ENCODE data around the gene CCL27.

CCL27 gene, protein sequence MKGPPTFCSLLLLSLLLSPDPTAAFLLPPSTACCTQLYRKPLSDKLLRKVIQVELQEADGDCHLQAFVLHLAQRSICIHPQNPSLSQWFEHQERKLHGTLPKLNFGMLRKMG

DNA sequence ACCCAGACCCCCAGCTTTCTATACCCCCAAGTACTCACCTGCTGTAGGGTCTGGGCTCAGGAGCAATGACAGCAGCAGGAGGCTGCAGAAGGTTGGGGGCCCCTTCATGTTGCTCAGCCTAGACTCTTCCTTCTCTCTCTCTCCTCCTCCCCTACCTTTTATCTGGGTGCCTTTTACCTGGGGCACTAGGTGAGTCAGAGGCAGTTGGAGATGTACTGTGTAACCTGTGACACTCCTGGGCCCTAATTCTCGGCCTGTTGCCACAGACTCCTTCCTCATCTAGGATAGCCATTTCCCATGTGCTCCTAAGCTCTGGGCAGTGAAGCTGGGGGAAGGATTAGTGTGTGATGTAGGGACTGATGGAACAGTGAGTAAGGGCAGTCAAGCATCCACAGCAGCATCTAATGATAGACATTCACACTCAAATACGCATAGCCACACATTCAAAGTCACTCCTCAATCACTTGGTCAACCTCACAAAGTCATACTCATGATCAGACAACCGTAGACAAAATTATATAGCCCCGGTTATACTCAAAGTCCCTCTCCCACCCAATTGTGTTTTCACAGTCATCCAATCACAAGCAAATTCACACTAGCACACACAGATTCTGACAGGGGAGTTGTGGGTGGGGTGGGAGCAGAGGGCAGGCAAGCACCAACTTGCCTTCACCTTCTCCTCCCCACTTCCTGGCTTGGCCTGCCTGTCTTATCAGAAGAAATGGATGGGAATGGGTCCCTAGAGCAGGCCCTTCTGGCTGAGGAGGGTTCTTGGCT lies at the start of gene CCL27:
Gene CCL27, minus strand, starts transcription at position 132 of the 777 bp plus-strand sequence. Its CDS starts 24 bp downstream, at position 108.
- Histone ChIP-seq H3K9ac (ENCODE audit: low read depth, low read length) (no peak within 1 kb of the TSS), H3K36me3 (ENCODE audit: insufficient read depth, low read length) (no peaks in the 10 kb centered on the region), H3K9me3 (ENCODE audit: control insufficient read depth, insufficient read depth, low read length) (0 out of 2 replicates have a peak, but pooled peaks cover 2% of the 10 kb centered on the region), H3K4me1 (ENCODE audit: insufficient read depth, low read length) (peaks cover 4% of the 10 kb centered on the region; the same call in 1 of the 2 replicates)

DNA sequence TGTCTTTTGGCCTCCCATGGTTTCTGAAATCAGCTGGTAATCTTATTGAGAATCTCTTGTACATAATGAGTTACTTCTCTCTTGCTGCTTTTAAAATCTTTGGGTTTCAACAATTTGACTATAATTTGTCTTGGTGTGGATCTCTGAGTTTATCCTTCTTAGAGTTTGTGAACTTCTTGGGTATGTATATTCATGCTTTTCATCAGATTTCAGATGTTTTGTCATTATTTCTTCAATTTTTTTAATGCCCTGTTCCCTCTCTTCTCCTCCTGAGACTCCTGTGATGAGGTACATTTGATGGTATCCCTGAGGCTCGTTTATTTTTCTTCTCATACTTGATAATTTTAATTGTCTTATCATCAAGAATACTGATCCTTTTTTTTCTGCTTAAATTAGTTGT lies 49.7 kb upstream of the CCL27 start:
- no peak overlapping the region for H3K9ac ChIP-seq (ENCODE audit: low read depth, low read length)
- H3K36me3 ChIP-seq (ENCODE audit: insufficient read depth, low read length): no peaks in the 10 kb centered on the region
- H3K4me1 ChIP-seq (ENCODE audit: insufficient read depth, low read length): no peaks in the 10 kb centered on the region
- no peaks in the 10 kb centered on the region for H3K9me3 ChIP-seq (ENCODE audit: control insufficient read depth, insufficient read depth, low read length)

DNA sequence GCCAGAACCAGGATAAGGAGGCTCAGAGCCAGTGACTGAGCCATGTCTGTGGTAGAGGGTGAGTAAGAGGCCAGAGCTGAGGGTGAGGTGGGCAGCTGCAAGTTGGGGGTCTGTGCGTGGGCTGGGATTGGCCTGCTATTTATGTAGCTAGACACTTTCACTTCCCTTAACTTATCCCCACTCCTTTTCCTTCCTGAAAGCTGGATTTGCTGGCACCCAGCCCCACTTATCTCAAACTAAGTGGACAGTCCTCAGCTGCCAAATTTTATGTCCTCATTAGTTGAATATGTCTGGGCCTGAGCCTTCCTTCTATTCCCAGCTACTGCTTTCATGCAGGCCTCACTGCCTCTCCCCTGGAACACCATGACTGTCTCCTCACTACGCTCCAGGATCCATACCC lies 47.6 kb upstream of the CCL27 start, which contains the start of gene CCL21:
Gene CCL21, minus strand, starts transcription at position 114 of the 400 bp plus-strand sequence. Its CDS starts 70 bp downstream, at position 44.
- no peak within 1 kb of the TSS for H3K9ac ChIP-seq (ENCODE audit: low read depth, low read length)
- no peaks in the 10 kb centered on the region for H3K9me3 ChIP-seq (ENCODE audit: control insufficient read depth, insufficient read depth, low read length)
- no peaks in the 10 kb centered on the region for H3K36me3 ChIP-seq (ENCODE audit: insufficient read depth, low read length)
- no peaks in the 10 kb centered on the region for H3K4me1 ChIP-seq (ENCODE audit: insufficient read depth, low read length)

DNA sequence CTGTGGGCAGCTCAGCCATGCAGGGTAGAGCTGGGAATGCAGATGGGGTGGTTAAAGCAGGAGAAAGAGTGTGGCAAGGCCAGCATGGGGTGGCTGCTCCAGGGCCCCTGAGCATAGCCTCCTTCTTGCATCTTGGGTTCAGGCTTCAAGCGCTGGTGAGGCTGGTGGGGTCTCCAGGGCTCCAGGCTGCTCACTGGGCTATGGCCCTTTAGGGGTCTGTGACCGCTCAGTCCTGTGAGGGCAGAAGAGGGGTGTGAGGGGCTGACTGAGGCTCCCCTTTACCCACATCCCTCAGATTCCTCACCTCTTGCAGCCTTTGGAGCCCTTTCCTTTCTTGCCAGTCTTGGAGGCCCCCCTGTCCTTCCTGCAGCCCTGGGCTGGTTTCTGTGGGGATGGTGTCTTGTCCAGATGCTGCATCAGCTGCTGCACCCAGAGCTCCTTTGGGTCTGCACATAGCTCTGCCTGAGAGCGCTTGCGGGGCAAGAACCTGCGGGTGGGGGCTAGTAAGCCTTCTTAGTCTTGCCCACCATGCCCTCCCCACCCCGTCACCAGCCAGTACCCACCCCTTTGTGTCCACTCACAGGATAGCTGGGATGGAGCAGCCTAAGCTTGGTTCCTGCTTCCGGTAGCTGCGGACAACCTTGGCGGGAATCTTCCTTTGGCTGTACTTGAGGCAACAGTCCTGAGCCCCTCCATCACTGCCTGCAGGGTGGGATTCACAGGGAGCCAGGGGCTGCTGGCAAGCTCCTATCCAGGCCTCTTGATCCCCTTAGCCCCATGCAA lies 46.9 kb upstream of the CCL27 start:
- Histone ChIP-seq H3K4me1 (ENCODE audit: insufficient read depth, low read length) (no peaks in the 10 kb centered on the region), H3K36me3 (ENCODE audit: insufficient read depth, low read length) (no peaks in the 10 kb centered on the region), H3K9me3 (ENCODE audit: control insufficient read depth, insufficient read depth, low read length) (no peaks in the 10 kb centered on the region), H3K9ac (ENCODE audit: low read depth, low read length) (no peak overlapping the region)

DNA sequence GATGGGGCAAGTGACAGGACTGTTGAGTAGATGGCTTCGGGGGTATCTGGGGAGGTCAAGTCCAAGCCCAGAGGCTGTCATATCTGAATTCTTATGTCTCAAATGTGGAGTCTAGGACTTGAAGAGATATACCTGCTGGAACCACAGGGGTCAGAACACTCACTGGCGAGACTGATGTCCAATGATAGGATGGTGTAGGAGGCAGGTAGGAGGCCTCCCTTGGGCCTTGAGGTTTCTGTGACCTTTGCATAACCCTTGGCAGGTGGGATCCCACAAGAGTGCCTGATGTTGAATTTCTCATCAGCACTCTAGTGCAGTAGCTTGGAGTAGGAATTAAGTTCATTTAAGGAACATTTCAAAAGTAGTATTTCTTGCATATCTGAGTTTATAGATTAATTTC lies 44.7 kb upstream of the CCL27 start:
- Histone ChIP-seq H3K4me1 (ENCODE audit: insufficient read depth, low read length) (no peaks in the 10 kb centered on the region), H3K9me3 (ENCODE audit: control insufficient read depth, insufficient read depth, low read length) (no peaks in the 10 kb centered on the region), H3K9ac (ENCODE audit: low read depth, low read length) (no peak overlapping the region), H3K36me3 (ENCODE audit: insufficient read depth, low read length) (no peaks in the 10 kb centered on the region)

DNA sequence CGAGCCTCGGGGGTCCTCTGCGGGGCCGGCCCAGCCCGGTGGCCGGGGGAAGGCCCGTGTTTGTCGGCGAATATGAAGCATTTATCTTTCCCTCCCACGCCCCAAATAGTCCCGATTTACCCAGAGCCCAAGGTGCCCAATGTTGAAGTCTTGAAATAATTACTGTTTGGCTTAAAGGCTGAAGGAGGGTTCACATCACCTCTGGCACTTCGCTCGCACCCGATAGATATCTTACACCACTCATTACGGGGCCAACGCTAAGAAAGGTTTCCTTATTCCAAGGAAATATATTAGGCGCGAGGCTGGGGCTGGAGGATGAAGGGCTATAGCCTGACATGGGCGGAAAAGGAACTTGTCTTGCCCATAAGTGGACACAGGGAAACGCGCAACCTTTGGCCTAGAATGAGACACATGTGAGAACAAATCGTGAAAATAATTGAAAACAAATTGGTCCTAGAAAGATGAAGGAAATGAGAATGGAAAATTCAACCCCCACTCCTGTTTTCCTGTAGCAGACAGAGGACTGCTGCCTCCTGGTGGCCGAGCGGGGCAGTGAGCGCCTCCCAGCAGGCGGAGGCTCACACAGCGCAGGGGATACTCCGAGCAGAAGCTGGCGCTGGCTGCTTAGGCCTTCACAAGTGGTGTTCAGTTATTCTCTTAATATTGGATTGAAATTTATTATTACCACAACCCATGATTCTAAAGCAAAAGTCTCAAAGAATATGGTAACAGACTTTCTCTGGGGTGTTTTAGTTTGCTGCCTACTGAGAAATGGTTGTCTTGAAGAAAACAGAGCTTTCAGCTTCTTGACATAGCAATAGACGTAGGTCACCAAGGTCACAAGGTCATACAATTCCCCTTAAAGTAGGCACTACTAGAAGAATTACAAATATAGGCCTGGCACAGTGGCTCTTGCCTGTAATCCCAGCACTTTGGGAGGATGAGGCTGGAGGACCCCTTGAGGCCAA lies 39.6 kb upstream of the CCL27 start:
- Histone ChIP-seq H3K36me3 (ENCODE audit: insufficient read depth, low read length) (no peaks in the 10 kb centered on the region), H3K9me3 (ENCODE audit: control insufficient read depth, insufficient read depth, low read length) (no peaks in the 10 kb centered on the region), H3K4me1 (ENCODE audit: insufficient read depth, low read length) (no peaks in the 10 kb centered on the region), H3K9ac (ENCODE audit: low read depth, low read length) (peak overlapping the region; percentile 66; the same call in 1 of the 2 replicates)

DNA sequence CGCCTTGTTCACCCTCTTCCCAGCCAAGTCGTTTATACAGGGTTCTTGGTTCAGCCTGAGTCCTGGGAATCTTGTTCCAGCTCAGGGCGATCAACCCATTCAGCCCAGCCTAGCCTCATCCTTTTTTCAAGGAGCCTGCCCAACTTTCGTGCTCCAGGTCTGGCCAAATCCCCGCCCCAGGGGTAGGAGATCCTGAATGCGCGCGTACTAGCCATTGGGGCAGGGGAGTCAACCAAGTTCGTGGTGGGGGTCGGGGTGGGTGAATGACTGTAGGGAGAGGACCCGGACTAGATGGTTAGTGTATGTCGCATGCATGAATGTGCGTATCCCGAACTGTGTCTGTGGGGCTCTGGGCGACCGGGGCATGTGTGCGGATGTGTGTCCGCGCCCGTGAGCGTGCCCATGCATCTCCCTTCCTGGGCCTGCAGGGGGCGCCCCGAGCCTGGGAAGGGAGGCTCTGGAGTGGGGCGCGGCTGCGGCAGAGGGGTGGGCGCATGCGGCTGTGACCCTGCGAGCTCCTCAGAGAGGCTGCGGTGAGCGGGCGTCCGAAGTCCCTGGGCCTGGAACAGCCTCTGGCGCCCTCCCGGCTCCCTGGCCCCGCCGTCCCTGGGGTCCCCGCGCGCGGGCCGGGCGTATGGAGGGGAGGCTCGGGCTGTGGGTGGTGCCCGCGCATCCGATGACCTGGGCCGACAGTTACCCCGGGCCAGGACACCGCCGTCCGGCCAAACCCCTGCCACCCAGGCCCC lies 38.7 kb upstream of the CCL27 start:
- peak overlapping the region; percentile 66; the same call in 1 of the 2 replicates for H3K9ac ChIP-seq (ENCODE audit: low read depth, low read length)
- no peaks in the 10 kb centered on the region for H3K4me1 ChIP-seq (ENCODE audit: insufficient read depth, low read length)
- no peaks in the 10 kb centered on the region for H3K9me3 ChIP-seq (ENCODE audit: control insufficient read depth, insufficient read depth, low read length)
- no peaks in the 10 kb centered on the region for H3K36me3 ChIP-seq (ENCODE audit: insufficient read depth, low read length)

DNA sequence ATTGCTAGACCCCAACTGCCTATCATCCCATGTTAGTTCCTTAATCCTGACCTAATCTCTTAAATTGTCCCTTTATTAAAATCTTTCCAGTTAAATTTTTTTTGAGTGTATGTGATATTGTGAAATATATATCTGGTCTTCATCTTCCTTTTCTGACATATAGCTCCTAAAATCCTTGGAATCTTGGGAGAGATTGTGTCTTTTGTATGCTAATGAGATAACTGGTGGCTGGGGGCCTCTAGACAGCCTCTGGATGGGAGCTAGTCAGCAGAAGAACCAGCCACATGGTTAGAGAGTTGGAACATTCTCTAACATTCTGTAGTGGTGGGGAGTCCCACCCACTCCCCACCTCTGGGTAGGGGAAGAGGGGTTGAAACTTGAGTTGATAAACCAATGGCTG lies 32.4 kb upstream of the CCL27 start:
- Histone ChIP-seq H3K36me3 (ENCODE audit: insufficient read depth, low read length) (no peaks in the 10 kb centered on the region), H3K9me3 (ENCODE audit: control insufficient read depth, insufficient read depth, low read length) (no peaks in the 10 kb centered on the region)

DNA sequence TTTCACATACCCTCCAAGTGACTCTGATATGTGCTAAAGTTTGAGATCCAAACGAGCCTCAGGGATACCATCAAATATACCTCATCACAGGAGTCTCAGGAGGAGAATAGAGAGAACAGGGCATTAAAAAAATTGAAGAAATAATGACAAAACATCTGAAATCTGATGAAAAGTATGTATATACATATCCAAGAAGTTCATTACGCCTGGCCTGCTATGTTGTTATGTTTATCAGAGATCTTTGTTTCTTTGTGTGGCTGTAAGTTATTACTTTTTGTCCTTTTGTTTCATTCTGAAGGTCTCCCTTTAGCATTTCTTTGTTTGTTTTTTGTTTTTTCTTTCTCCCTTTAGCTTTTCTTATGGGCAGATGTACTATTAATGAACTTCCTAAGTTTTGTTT lies 31.1 kb upstream of the CCL27 start:
- no peaks in the 10 kb centered on the region for H3K9me3 ChIP-seq (ENCODE audit: control insufficient read depth, insufficient read depth, low read length)
- no peaks in the 10 kb centered on the region for H3K36me3 ChIP-seq (ENCODE audit: insufficient read depth, low read length)
- H3K4me1 ChIP-seq (ENCODE audit: insufficient read depth, low read length): no peaks in the 10 kb centered on the region
- H3K9ac ChIP-seq (ENCODE audit: low read depth, low read length): no peak overlapping the region

More for the DNA sequence above, 32.4 kb upstream of the CCL27 start:
- H3K9ac ChIP-seq (ENCODE audit: low read depth, low read length): no peak overlapping the region
- H3K4me1 ChIP-seq (ENCODE audit: insufficient read depth, low read length): no peaks in the 10 kb centered on the region

DNA sequence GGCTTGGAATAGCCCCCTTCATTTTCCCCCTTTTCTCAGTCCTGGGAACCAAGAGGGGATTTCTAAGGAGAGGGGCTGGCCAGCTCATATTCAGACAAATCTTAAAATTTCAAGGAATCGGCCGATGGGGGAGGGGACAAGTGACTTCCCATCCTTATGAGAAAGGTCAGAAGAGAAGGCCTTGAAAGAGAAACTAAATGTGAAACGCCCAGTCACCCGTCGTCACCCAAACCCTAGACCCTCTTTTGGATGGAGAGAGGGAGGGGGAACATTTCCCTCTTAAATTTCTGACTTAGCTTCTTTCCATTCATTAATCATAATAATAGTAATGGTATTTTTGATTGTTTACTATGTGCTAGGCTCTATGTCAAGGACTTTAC lies 29.5 kb upstream of the CCL27 start:
- Histone ChIP-seq H3K9ac (ENCODE audit: low read depth, low read length) (no peak overlapping the region), H3K9me3 (ENCODE audit: control insufficient read depth, insufficient read depth, low read length) (no peaks in the 10 kb centered on the region), H3K36me3 (ENCODE audit: insufficient read depth, low read length) (no peaks in the 10 kb centered on the region), H3K4me1 (ENCODE audit: insufficient read depth, low read length) (no peaks in the 10 kb centered on the region)

DNA sequence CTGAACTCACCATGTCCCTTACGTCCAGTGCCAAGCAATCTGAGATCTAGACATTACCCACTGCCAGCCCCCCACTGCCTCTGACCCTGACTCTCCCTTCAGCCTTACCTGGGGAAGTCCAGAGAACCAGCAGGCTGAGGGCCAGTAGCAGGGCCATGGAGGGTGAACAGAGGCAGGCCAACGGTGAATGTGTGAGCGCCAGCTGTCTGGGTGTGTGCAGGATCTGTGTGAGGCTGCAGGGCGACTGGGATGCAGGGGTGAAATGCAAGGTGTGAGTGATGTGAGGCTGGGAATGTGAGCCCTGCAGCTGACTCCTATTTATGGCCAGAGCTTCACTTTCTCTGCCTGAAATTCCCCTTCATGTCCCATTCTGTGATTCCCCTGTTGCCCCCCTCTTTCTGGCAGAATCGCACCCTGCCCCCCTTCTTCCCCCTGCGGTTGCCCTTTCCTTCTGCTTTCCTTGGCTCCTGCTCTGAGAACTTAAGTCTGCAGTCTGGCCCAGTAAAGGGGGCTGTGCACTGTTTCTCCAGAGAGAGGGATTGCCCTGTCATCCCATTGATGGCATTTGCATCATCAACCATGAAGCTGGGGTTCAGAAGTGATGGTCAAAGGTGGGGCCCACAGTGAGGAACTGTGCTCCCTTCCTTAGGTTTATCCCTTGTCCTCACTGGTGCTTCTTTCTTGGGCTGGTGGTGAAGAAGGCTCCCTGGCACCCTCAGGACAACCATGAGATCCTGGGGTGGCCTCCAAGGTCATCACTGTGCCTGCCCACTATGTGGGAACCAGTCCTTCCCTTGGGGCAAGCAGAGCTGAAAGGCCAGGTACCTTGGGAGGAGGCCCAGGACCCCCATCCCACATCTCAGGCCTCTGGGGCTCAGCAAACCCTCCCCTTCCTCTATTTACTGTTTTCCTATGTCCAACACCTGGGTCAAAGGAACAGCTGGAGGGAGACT lies 28.8 kb upstream of the CCL27 start, which contains the start of gene CCL19:
Gene CCL19, minus strand, starts transcription at position 294 of the 953 bp plus-strand sequence. Its CDS starts 137 bp downstream, at position 157.
- Histone ChIP-seq H3K9me3 (ENCODE audit: control insufficient read depth, insufficient read depth, low read length) (no peaks in the 10 kb centered on the region), H3K4me1 (ENCODE audit: insufficient read depth, low read length) (no peaks in the 10 kb centered on the region), H3K36me3 (ENCODE audit: insufficient read depth, low read length) (no peaks in the 10 kb centered on the region), H3K9ac (ENCODE audit: low read depth, low read length) (no peak within 1 kb of the TSS)

DNA sequence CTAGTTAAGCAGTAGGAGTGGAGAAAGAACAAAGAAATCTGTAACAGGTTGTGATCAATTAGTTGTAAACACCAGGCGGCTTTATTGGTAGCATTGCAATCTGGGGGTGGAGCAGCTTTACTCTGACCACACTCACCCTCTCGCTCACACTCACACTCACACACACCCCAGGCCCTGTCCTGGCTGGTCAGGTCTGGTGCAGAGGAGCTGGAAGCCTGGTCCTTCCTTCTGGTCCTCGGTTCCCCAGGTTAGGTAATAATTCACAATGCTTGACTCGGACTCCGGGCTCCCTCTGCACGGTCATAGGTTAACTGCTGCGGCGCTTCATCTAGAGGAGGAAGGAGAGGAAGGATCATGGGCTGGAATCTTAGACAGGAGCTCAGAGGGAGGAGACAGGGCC lies 27.1 kb upstream of the CCL27 start:
- Histone ChIP-seq H3K9me3 (ENCODE audit: control insufficient read depth, insufficient read depth, low read length) (no peaks in the 10 kb centered on the region), H3K36me3 (ENCODE audit: insufficient read depth, low read length) (no peaks in the 10 kb centered on the region), H3K9ac (ENCODE audit: low read depth, low read length) (no peak overlapping the region), H3K4me1 (ENCODE audit: insufficient read depth, low read length) (no peaks in the 10 kb centered on the region)
